ENCODE results near the gene WWTR1.
A peak's percentile ranks its signal among the peaks of the same experiment; 100 is the strongest.

The WWTR1 gene

DNA sequence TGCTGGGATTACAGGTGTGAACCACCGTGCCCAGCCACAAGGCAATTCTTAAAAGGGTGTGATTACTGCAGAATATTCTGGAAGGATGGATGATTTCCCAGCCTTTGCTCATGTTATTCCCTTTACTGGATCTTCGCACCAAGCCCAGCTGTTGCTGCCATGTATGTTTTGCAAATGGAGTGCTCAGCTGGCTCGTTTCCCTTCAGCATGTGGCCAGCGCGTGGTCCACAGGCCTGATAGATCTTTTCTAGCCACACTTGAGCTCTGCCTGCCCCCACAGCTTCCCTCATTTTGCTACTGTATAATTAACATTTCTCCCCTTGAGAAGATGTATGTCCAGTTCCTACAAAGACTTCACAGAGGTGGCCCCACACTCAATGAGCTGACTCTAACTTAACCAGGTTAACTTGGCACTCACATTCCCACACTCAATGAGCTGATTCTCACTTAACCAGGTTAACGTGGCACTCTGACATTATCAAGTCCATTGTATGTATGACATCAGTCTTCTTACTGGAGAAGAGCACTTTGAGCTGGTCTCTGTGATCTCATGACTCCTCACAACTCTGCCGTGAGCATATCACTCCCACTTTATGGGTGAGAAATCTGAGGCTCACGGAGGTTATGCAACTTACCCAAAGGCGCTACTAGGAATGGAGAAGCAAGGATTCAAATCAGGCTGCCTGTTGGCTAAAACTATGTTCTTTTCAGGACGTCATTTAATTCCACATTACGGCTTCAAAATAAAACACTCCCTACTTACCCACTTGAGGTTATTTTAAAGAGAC is 134.1 kb downstream of the WWTR1 start:
- DNase-seq, result no peak

DNA sequence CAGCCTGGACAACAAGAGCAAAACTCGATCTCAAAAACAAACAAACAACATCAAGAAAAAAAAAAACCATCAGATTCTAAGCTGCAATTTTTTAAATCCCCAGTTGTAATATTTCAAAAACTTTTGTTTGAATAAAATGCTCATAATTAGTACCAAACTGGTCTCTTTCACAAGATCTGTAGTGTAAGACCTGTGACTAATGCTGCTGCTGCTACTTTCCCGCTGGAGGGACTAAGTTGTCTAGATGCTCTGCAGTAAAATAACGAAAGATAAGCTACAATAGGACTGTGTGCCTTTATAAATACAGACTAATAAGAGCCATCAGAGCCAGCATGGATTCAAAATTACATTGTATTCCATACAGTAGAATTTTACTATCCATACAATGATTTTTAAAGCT is 137.9 kb downstream of the WWTR1 start:
- DNase-seq, result no peak

DNA sequence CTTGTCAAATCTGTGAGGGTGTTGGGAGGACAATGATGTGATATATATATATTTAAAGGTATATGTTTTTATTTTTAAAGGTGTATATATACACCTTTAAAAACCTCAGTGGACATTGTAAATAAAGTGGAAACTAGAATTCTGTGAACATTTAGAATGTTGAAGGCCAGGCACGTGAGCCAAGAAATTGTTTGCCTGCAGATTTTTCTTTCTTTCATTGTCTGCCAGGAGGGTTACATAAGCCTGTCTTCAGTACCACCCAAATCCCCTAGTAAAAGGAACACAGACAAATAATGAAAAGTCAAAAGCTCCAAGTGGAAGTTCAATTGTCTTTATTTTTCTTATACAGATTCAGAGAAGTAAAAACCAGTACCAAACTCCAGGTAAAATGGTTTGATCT is 140.9 kb downstream of the WWTR1 start:
- DNase-seq, result no peak

GRCh38 chr3:149515249-149515648 is 142.6 kb downstream of the WWTR1 start:
- no peak for DNase-seq

- no peak for DNase-seq
These were observed 143.4 kb downstream of the WWTR1 start for GRCh38 chr3:149514471-149514870.

DNA sequence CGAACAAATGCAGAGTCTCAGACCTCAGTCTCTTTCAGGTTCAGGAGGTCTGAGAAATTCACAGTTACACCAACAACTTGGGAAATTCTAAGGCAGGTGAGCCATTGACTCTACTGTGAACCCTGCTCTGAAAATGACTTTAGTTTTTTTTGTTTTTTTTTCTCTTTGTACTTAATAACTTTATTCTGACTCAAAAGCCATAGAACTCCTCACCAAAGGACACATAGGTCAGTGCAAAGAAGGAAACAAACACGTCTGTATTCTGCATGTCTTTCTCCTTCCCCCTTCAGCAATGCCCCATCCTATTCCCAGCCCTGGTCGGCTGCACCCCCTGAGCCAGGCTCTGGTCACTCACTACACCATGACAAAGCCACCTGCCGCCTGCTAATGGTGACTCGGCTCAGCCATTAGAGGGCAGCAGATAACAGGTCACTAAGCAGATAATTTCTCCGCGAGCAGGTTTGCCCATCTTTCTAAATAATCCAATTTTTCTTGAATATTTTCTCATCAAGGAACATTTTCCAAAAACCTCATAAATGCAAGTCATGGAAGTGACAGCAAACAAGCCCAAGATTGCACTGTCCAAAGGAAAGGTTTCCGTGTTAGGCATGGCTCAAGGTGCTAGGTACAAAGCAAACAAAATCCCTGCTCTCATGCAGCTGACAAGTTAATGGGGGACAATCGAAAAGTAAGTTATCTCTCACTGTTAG is 145.6 kb downstream of the WWTR1 start:
- DNase-seq, result peak; percentile 84

DNA sequence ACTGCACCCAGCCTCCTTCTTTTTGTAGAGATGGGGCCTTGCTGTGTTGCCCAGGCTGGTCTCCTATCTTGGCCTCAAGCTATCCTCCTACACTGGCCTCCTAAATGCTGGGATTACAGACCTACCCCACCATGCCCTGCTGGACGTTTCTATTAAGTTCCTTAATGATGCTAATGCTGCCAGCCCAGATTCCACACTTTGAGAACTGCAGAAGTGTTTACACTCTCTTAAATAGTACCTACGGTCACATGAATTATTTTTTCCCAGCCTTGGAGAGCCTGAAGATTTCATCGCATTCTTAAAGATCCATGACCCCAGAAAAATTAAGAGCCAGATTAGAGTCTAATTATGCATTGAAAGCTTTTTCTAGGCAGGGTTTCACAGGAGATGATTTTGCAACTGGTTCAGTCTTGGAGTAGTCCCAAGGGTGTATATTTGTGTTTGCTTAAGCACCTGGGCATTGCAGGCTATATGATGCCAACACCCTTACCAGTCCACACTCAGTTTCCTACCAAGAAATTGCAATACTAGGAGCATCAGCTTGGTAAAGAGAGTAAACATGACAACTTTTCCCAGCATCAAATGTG is 146.7 kb downstream of the WWTR1 start:
- no peak for DNase-seq

GRCh38 chr3:149510480-149510879 is 147.3 kb downstream of the WWTR1 start:
- no peak for DNase-seq

GRCh38 chr3:149509526-149509925 is 148.3 kb downstream of the WWTR1 start:
- no peak for DNase-seq

- peak; percentile 34 for DNase-seq
These were observed 150.1 kb downstream of the WWTR1 start for GRCh38 chr3:149507491-149508324.

GRCh38 chr3:149506965-149507364 is 150.9 kb downstream of the WWTR1 start:
- no peak for DNase-seq

DNA sequence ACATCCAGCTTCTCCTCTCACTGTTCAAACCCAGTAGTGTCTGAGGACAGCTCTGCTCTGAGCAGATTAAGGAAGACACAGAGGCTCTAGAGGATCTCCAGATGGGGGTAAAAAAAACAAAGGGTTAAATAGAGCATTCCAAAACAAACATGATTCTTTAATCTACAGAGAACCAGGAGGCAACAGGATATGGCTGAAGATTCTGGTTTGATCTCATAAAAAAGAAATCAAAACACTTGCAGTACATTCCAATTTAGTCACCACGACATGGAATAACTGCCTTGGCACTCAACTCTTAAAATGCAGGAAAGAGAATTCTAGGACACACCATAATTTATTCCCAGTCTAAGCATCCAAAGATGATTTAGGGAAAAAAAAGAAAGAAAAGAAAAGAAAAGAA is 151.3 kb downstream of the WWTR1 start:
- DNase-seq, result peak; percentile 33

GRCh38 chr3:149502438-149502837 is 155.4 kb downstream of the WWTR1 start:
- DNase-seq, result no peak

- no peak for DNase-seq
These were observed 156.3 kb downstream of the WWTR1 start for GRCh38 chr3:149501524-149501923.

DNA sequence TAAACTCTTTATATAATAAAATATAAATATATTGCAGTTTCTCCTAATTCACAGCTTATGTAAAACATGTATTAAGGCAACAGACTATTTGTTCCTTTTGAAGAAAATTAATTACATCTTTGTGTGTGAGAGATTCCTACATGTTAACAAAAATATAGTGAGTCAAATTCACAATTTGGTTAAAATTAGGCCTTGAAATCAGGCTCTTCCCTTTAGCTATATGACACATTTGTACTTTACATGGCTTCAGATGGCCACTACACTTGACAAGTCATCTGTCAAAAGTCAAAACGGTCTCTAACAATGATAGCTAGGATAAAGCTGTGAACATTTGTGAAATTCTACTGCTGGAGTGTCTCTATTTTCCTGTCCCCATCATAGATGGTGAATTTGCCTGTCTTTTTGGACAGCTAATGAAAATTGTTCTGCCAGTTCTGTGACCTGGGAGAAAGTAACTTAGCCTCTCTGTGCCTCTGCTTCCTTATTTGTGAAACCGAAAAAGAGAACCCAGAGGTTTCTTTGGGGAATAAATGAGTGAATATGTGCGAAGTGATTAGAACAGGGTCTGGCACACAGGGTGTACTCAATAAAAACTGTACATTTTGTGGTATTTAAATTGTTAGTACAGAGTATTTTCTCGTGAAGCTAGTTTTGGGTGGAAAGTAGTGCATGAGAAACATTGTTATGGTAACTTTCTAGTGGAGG is 159.7 kb downstream of the WWTR1 start:
- no peak for DNase-seq

DNA sequence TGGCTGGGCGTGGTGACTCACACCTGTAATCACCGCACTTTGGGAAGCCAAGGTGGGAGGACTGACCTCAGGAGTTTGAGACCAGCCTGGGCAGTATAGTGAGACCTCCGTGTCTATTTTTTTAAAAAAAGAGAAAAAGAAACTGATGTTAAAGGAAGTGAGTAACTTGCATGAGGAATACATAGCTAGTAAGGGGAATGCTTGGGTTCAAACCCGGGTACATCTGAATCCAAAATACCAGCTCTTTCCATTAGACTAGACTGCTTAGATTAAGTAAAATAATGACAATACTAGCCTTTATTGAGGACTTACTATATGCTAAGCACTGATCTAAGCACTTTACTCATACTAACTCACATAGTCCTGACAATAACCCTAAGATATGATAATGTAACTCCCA is 160.9 kb downstream of the WWTR1 start:
- no peak for DNase-seq

DNA sequence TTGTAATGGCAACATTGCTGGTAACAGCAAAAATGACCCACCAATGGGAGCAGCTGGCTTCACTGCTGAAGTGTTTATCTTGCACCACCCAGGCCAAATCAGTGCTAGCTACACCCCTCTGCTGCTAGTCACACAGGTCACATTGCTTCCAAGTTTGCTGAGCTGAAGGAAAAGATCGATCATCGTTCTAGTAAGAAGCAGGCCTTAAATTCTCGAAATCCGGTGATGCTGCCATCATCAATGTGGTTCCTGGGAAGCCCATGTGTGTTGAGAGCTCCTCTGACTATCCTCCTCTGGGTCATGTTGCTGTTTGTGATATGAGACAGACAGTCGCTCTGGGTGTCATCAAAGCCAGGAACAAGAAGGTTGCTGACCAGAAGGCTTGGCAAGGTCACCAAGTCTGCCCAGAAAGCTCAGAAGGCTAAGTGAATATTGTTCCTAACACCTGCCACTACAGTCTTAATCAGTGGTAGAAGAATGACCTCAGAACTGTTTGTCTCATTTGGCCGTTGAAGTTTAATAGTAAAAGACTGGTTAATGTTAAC is 162.2 kb downstream of the WWTR1 start:
- DNase-seq, result no peak

GRCh38 chr3:149494759-149495580 is 162.9 kb downstream of the WWTR1 start:
- DNase-seq, result no peak

GRCh38 chr3:149494022-149494758 is 163.6 kb downstream of the WWTR1 start:
- peak; percentile 84 for DNase-seq

DNA sequence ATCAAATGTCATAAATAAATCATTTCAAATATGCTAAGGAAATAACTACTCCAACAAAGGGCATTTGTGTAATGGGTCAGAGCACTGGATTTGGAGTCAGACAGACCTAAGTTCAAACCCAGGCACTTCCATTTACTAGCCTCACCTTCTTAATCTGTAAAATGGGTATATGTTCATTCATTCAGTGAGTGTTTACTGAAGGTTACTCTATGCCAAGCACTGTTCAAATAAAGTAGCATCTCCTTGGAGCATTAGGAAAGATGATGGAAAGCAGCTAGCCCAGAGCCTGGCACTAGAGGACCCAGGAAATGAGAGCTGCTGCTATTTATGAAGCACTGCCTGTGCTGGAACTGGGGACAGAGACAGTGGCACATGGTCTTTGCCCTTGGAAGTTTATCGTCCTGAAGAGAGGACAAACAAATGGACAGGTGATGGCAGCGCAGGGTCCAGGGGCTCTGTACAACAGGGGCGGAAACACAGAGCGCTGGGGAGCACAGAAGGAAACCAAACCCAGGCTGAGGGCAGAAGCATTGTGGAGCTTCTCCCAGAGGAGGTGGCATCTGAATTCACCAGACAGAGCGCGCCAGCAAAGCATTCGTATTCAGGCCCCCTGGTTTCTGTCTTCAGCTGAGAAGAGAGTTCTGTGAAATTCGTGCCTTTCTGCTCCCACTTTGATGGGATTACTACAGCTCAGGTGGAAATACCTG is 164.4 kb downstream of the WWTR1 start:
- DNase-seq, result peak; percentile 39

Measured in NCI-H82 (cell line).